Fibroblast of mammary gland (primary cell): ENCODE results near the gene ZNF423.

Source experiments
- DNase-seq: peaks from one replicate; pipeline ENCODE4 v3.0.0-alpha.2; 2010; ENCODE audit warnings: low read depth
- H3K4me3 ChIP-seq: 2 replicates; pipeline ENCODE4 v1.5.1; 2011; ENCODE audit warnings: low read depth, mild to moderate bottlenecking, low read length, moderate library complexity; ENCODE audit not compliant: control insufficient read depth
- CTCF ChIP-seq: conservative IDR thresholded peaks from 2 replicates; pipeline ENCODE4 v1.5.1; 2011; ENCODE audit warnings: low read depth, low read length, inconsistent platforms; ENCODE audit not compliant: control insufficient read depth, insufficient read depth

Gene ZNF423

GRCh38 chr16:49467540-49468372 lies 388.2 kb downstream of the ZNF423 start:
- no peak overlapping the region for H3K4me3 ChIP-seq
- no peak for DNase-seq
- no peak for TF ChIP-seq CTCF

GRCh38 chr16:49466881-49467280 lies 389.0 kb downstream of the ZNF423 start:
- TF ChIP-seq CTCF = no peak
- no peak for DNase-seq
- no peak overlapping the region for H3K4me3 ChIP-seq

GRCh38 chr16:49466529-49466831 lies 389.4 kb downstream of the ZNF423 start:
- no peak for TF ChIP-seq CTCF
- H3K4me3 ChIP-seq = no peak overlapping the region
- no peak for DNase-seq

GRCh38 chr16:49465661-49466528 lies 390.0 kb downstream of the ZNF423 start:
- no peak for TF ChIP-seq CTCF
- no peak overlapping the region for H3K4me3 ChIP-seq
- DNase-seq = no peak

GRCh38 chr16:49464877-49465504 lies 390.9 kb downstream of the ZNF423 start:
- H3K4me3 ChIP-seq = no peak overlapping the region
- DNase-seq = no peak

More at GRCh38 chr16:49464877-49465504, 390.9 kb downstream of the ZNF423 start:
- no peak for TF ChIP-seq CTCF
